PC-3 (cell line): ENCODE data around the gene TRIM5. TPM values are rescaled to one million over a fixed set of nuclear protein-coding genes. Genes with fewer than 3 reads are reported as not detected.

Experiments
- ATAC-seq: fragments of 200-7000 bp; cut with Tn5 transposase; 2 replicates; pipeline ENCODE4 v1.9.1; 2020; ENCODE audit warnings: mild to moderate bottlenecking, moderate library complexity
- BruUV-seq: library from RNA; stranded (reverse); fragments of 400-500 nt; replicated peaks from 2 replicates; lab custom pipeline; 2021; lab: Mats Ljungman, UMichigan
- CTCF ChIA-PET: fragments of 300-600 bp; sonication (Branson Sonifier 250); formaldehyde crosslinking; loops from one replicate; lab custom pipeline; 2022; ENCODE audit warnings: antibody characterized with exemption; lab: Charles Lee
- POLR2A ChIA-PET: fragments of 300-600 bp; sonication (Branson Sonifier 250); formaldehyde crosslinking; loops from one replicate; lab custom pipeline; 2022; ENCODE audit warnings: antibody characterized with exemption; ENCODE audit not compliant: unreplicated experiment; lab: Charles Lee
- DNase-seq: peaks from one replicate; pipeline ENCODE4 v3.0.0-alpha.2; 2015
- H2AFZ ChIP-seq: fragments of 300-600 bp; sonication (generic); 2 replicates; pipeline ENCODE4 v1.6.0; 2016; ENCODE audit warnings: antibody characterized with exemption, low read length
- H3F3A ChIP-seq: fragments of 300-600 bp; sonication (generic); one replicate; pipeline ENCODE4 v1.6.0; 2017; ENCODE audit warnings: antibody characterized with exemption, low read length, control low read depth, mild to moderate bottlenecking; ENCODE audit not compliant: unreplicated experiment
- H3K27ac ChIP-seq: fragments of 300-600 bp; sonication (generic); 2 replicates; pipeline ENCODE4 v1.5.1; 2016; ENCODE audit warnings: mild to moderate bottlenecking, low read length
- H3K27me3 ChIP-seq: fragments of 300-600 bp; sonication (generic); 2 replicates; pipeline ENCODE4 v1.6.1; 2016; ENCODE audit warnings: low read length, mixed read lengths
- H3K36me3 ChIP-seq: fragments of 300-600 bp; sonication (generic); 2 replicates; pipeline ENCODE4 v1.6.1; 2016; ENCODE audit warnings: low read depth, mixed run types, low read length, mixed read lengths
- H3K4me1 ChIP-seq: fragments of 300-600 bp; sonication (generic); 2 replicates; pipeline ENCODE4 v1.5.1; 2016; ENCODE audit warnings: low read length; ENCODE audit not compliant: insufficient read depth
- H3K4me2 ChIP-seq: fragments of 300-600 bp; sonication (generic); 2 replicates; pipeline ENCODE4 v1.6.0; 2016; ENCODE audit warnings: low read length
- H3K4me3 ChIP-seq: fragments of 300-600 bp; sonication (generic); 2 replicates; pipeline ENCODE4 v1.5.1; 2016; ENCODE audit warnings: mild to moderate bottlenecking, low read length, mixed read lengths
- H3K79me2 ChIP-seq: fragments of 300-600 bp; sonication (generic); 2 replicates; pipeline ENCODE4 v1.6.1; 2017; ENCODE audit warnings: low read length, mixed read lengths
- H3K9ac ChIP-seq: fragments of 300-600 bp; sonication (generic); 2 replicates; pipeline ENCODE4 v1.6.0; 2016; ENCODE audit warnings: mild to moderate bottlenecking, low read length
- H3K9me2 ChIP-seq: fragments of 300-600 bp; sonication (generic); replicated peaks from 2 replicates; pipeline ENCODE4 v1.6.1; 2016; ENCODE audit warnings: mixed run types, low read length, mixed read lengths
- H3K9me3 ChIP-seq: fragments of 300-600 bp; sonication (generic); 2 replicates; pipeline ENCODE4 v1.6.1; 2016; ENCODE audit warnings: low read length, mixed read lengths
- H4K20me1 ChIP-seq: fragments of 300-600 bp; sonication (generic); 2 replicates; pipeline ENCODE4 v1.6.1; 2016; ENCODE audit warnings: low read length, mixed read lengths
- EZH2 ChIP-seq: fragments of 300-600 bp; sonication (generic); IDR thresholded peaks from one replicate; pipeline ENCODE4 v1.6.1; 2017; ENCODE audit warnings: antibody characterized with exemption, mild to moderate bottlenecking, low read length; ENCODE audit not compliant: unreplicated experiment
- EZH2phosphoT487 ChIP-seq: fragments of 300-600 bp; sonication (generic); IDR thresholded peaks from 2 replicates; pipeline ENCODE4 v1.6.1; 2018; ENCODE audit warnings: mild to moderate bottlenecking, antibody characterized with exemption, low read length, borderline replicate concordance
- intact Hi-C: fragments of 100-400 bp; cut with micrococcal nuclease; formaldehyde crosslinking; loops from 2 replicates; pipeline ENCODE4 v1.9.0; 2023
- total RNA-seq: library from RNA; depleted of rRNA; stranded (reverse); fragments of >200 nt; gene quantifications from 2 replicates; pipeline ENCODE4 v1.2.3, GENCODE V29; 2014
- TF ChIP-seq, protein P1 (sequence below): fragments of 300-600 bp; sonication (generic); conservative IDR thresholded peaks from 2 replicates; pipeline ENCODE4 v1.5.1; 2017; ENCODE audit warnings: antibody characterized with exemption, low read depth, mild to moderate bottlenecking, low read length

TRIM5 gene
- total RNA-seq, 1 experiment from 2014 or later: 18.6 TPM

DNA sequence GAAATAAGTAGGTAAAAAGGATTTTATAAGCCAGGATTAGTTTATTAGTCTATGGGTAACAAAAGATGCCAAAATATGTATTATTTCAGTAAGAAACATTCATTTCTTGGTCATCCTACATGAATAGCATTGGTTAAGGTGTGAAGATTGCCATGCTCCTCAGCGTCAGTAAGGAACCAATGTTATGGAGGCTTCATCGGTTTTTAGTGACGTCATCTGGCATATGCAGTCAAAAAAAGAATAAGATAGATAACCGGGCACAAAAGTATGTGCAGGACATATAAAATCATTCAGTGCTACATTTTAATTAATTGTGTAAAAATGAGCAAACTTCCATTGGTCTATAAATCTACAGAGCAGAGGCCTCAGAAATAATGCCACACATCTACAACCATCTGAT is 29.4 kb downstream of the TRIM5 start:
- intact Hi-C loops: no loop called here
- Histone ChIP-seq H3K9me3 (no peaks in the 10 kb centered on the region), H3K4me1 (no peaks in the 10 kb centered on the region), H4K20me1 (no peaks in the 10 kb centered on the region), H3K36me3 (no peaks in the 10 kb centered on the region), H3K27me3 (no peaks in the 10 kb centered on the region), H3K4me3 (no peak overlapping the region), H3K4me2 (no peak overlapping the region), H3F3A (no peaks in the 10 kb centered on the region), H3K9me2 (no peaks in the 10 kb centered on the region), H3K79me2 (no peaks in the 10 kb centered on the region), H2AFZ (no peak overlapping the region), H3K27ac (no peak overlapping the region), H3K9ac (no peak overlapping the region)
- CTCF ChIA-PET: no interaction called here
- TF ChIP-seq EZH2phosphoT487 (no peak), EZH2 (no peak)
- TF ChIP-seq, protein P1, sequence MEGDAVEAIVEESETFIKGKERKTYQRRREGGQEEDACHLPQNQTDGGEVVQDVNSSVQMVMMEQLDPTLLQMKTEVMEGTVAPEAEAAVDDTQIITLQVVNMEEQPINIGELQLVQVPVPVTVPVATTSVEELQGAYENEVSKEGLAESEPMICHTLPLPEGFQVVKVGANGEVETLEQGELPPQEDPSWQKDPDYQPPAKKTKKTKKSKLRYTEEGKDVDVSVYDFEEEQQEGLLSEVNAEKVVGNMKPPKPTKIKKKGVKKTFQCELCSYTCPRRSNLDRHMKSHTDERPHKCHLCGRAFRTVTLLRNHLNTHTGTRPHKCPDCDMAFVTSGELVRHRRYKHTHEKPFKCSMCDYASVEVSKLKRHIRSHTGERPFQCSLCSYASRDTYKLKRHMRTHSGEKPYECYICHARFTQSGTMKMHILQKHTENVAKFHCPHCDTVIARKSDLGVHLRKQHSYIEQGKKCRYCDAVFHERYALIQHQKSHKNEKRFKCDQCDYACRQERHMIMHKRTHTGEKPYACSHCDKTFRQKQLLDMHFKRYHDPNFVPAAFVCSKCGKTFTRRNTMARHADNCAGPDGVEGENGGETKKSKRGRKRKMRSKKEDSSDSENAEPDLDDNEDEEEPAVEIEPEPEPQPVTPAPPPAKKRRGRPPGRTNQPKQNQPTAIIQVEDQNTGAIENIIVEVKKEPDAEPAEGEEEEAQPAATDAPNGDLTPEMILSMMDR: no peak
- DNase-seq: no peak
- no TSS peak for BruUV-seq
- POLR2A ChIA-PET: no interaction called here
- ATAC-seq: no peak

DNA sequence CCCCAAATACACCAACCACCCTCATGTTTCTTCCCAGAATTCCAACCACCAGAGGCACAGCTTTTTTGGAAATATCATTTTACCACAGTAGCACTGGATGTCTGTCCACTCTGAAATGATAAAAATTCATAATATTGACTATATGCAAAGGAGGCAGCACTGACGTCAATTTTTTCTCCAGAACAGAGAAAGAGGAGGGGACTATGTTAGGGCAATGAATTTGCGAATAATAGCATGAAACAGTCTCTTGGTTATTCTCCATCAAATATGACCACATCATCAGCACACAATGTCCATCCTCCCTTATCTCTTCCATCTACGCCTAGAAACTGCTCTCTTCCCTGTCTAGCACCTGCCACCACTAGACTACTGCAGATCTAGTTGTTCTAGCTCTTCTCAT is 38.7 kb downstream of the TRIM5 start:
- TF ChIP-seq EZH2phosphoT487 (no peak), EZH2 (no peak)
- TF ChIP-seq, protein P1: no peak
- Histone ChIP-seq H3K79me2 (no peaks in the 10 kb centered on the region), H3K4me1 (no peaks in the 10 kb centered on the region), H3K4me2 (no peak overlapping the region), H2AFZ (no peak overlapping the region), H3K36me3 (no peaks in the 10 kb centered on the region), H3K27ac (no peak overlapping the region), H3F3A (no peaks in the 10 kb centered on the region), H3K9ac (no peak overlapping the region), H4K20me1 (no peaks in the 10 kb centered on the region), H3K9me3 (no peaks in the 10 kb centered on the region), H3K27me3 (no peaks in the 10 kb centered on the region), H3K9me2 (no peaks in the 10 kb centered on the region), H3K4me3 (no peak overlapping the region)
- DNase-seq: no peak
- BruUV-seq: no TSS peak
- ChIA-PET CTCF (no interaction called here), POLR2A (no interaction called here)
- intact Hi-C loops: no loop called here
- no peak for ATAC-seq

DNA sequence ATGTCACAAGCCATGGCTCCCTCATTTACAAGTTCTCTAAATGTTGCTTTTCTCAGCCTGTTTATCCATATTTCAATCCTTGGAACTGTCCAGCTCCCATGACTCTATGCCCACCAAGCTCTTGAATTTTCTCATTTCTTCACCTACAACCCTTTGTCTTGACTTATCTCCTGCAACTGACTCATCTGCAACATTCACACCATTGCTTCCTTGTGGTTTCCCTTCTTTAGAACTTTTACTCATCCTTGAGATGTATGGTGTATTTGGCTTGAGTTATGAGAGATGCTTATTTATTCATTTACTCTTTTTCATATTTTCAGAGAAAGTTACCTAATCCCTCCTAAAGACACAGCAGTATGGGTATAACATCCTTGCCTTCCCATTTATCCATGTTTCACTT is 41.3 kb downstream of the TRIM5 start:
- intact Hi-C loops: no loop called here
- H3K27ac ChIP-seq: no peak overlapping the region
- ChIA-PET CTCF (no interaction called here), POLR2A (no interaction called here)
- no peaks in the 10 kb centered on the region for H4K20me1 ChIP-seq
- H3K9ac ChIP-seq: no peak overlapping the region
- BruUV-seq: no TSS peak
- H3K9me2 ChIP-seq: no peaks in the 10 kb centered on the region
- peaks cover 5% of the 10 kb centered on the region for H3F3A ChIP-seq
- H3K4me2 ChIP-seq: no peak overlapping the region
- no peak overlapping the region for H3K4me3 ChIP-seq
- no peaks in the 10 kb centered on the region for H3K4me1 ChIP-seq
- H3K36me3 ChIP-seq: no peaks in the 10 kb centered on the region
- no peak for ATAC-seq
- H3K9me3 ChIP-seq: no peaks in the 10 kb centered on the region
- H2AFZ ChIP-seq: no peak overlapping the region
- H3K79me2 ChIP-seq: no peaks in the 10 kb centered on the region
- DNase-seq: no peak
- H3K27me3 ChIP-seq: no peaks in the 10 kb centered on the region
- TF ChIP-seq, protein P1: no peak
- TF ChIP-seq EZH2: no peak
- TF ChIP-seq EZH2phosphoT487: no peak
